Measurements from ENCODE around the gene XRRA1.

XRRA1 gene

DNA sequence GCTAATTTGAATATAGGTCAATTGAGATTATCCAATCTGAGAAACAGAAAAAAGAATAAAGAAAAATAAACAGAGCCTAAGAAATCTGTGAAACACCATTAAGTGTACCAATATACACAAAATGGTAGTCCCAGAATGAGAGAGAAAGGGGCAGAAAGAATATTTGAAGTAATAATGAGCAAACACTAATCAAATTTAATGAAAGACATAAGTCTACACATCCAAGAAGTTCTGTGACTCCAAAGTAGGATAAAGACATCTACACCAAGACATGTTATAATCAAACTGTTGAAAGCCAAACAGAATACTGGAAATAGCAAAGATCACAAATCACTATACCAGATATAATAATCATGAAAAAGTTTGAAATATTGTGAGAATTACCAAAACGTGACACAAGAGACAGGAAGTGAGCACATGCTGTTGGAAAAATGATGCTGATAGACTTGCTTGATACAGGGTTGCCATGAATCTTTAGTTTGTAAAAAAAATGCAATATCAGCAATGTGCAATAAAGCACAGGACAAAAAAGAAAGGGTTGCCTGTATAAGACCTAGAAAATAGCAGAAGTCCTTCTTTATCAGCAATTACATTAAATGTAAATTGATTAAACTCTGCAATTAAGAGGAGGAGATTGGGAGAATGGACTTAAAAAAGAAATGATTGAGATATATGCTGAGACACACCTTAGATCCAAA lies 124.5 kb downstream of the XRRA1 start:
- no peak for DNase-seq

DNA sequence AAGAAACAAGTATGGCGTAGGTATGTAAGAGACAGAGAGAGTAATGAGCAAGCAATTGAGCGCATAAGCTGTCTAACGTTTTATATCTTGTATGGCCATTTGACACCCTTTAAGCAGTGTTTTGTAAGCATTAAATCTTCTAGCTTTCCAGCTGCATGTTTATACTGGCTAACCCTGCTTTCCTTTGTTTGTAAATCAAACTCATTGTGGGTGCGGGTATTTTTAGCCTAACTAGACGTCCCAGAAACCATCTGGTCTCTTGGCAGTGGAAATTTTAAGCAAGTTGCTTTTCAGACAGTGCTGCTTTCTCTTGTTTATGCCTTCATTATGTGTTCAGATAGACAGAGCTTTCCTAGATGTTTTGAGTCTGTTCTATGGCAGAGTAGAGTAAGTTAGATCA lies 126.7 kb downstream of the XRRA1 start:
- no peak for DNase-seq

DNA sequence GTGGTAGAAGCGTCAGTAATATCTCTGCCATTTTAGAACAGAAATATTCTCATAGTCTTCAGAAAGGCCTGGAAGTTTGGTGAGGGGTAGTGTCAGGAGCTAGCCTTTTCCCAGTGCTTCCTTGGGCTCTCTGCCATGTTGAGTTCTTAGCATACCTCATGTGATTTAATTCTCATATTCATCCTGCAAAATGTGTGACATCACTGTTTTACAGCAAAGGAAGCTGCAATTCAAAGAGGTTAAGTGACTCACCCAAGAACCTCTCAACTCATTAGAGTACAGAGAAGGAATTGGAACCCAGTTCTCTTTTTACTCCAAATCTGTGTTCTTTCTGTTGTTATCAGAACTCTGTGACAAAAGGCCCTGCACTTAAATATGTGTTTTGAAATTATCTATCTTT lies 128.1 kb downstream of the XRRA1 start:
- DNase-seq, result peak; percentile 13

DNA sequence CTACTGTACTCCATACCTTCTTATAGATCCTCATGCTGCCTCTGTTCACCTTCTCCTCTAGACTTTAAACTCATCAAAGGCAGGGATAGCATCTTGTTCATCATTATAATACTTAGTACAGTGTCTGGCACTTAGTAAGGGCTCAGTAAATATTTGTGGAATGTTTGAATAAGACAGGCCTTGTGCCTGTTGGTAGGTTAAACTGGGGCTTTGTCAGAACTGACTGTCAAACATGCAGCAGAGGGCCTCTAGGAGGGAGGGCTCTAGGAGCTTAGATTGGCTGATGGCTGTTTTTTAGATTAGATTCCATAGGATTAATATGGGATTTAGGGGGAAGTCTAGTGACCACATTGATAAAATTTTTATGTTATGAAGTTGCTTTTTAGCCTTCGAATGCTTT lies 129.5 kb downstream of the XRRA1 start:
- DNase-seq, result no peak

DNA sequence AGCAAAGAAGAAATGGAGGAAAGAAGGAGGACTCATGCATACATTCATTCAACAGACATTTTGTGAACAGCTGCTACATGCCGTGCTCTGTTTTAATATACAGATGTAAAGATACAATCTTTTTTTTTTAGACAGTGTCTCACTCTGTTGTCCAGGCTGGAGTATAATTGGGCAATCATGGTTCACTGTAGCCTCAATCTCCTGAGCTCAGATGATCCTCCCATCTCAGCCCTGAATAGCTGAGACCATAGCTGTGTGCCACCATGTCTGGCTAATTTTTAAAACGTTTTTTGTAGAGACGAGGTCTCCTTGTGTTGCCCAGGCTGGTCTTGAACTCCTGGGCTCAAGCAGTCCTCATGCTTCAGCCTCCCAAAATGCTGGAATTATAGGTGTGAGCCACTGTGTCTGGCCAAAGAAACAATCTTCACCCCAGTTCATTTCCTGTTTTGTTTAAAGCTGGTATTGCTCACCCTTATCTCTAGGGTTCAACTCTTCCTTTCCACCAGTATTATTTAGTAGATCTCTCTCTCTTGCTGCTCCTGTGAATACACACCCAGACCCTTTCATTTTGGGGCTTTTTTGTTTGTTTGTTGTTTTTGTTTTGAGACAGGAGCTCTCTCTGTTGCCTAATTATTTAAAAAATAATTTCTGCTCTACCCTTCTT lies 130.5 kb downstream of the XRRA1 start:
- no peak for DNase-seq

DNA sequence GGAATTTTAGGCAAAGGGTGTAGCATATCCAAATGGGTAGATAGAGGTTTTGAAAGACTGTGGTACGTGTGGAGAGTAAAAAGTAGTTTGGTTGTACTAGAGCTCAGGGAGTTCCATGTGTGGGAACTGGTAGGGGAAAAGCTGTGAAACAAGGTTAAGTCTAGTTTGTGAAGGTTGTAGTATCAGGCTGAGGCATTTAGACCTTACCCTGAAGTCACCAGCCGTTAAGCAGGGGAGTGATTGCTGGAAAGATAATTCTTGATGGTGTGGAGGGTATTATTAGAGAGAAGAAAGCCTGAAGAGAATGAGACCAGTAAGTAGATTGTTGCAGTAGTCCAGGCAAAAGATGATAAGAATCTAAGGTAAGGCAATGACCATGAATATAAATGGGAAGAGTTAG lies 132.2 kb downstream of the XRRA1 start:
- DNase-seq, result no peak

DNA sequence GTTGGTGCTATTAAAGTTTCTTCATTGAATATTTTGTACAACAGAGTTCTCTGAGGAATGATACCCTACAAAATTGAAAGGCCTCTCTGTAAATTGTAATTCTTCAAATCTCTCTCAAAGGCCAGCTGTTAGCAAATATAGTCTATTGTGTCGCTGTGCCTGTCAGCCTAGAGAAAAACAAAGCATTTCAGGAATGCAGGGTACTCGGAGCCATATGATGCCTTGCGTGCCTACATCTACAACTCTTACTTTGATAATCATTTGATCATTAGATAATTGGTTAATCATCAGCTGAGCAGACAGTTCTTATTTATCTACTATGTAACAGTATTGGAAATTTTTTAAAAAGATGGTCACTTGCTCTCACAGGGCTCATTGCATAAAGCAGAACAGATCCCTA lies 132.9 kb downstream of the XRRA1 start:
- DNase-seq, result no peak

DNA sequence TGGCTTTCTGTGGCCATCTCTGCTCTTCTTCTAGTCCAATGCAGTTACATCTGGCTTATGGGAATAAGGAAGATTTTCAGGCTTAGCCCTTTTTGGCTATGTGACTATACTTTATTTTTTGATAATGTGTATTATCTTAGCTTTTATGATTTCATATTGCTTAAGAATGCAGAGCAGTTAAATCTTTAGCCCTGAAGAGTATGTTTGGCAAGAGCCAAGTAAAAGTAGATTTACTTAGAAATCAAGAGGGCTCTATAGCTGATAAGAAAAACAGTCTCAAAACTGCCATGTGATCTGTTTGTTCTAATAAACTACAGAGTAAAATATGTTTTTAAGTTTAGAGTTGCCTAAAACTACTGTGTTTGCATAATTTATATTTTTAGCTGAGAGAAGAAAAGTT lies 139.1 kb downstream of the XRRA1 start:
- no peak for DNase-seq

DNA sequence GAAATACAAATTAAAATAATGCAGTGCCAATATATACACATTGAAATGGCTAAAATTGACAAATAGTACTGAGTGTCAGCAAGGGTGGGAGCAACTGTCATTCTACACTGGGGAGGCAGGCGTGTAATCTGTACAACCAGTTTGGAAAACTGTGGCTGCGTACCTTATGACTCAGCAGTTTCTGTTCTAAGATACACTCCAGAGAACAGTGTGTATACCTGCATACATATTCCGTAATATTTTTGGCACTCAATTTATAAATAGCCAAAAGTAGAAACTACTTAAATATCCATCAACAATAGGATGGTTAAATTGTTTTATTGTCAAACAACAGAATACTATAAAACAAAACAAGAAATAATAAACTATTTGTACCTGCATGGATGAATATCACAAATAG lies 142.6 kb downstream of the XRRA1 start:
- no peak for DNase-seq

DNA sequence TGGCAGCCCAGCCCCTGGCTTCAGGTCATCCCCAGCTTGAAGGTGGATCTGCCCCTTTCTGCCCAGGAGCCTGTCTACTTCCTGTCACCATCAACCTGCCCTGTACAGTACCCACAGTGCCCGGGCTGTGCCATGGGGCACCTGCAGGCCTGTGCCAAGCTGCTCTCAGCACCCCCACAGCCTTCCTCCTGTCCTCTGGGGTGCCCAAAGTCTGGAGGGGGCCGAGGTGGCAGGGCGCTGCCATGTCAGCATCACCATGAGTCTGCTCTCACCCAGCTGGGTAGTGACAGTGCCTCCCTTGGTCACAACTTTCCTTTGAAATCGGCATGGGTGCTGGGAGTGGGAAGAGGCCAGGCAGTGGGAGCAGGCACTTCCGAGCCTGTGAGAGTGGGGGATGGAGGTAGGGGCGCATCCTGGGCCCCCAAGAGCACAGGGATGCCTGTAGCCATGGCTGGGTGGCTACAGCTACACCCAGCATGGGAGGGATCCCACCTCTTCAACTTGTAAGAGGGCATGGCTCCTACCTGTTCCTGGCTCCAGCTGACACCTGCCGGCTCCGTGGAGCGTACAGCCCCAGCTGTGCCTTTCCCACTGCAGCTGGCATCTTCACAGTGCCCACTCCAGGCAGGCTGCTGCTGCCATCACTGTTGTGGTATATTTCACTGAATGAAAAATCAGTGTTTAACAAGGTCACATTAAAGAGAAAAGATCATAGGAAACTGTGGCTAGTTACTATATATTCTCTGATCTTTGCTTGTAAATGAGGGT lies 157.4 kb downstream of the XRRA1 start:
- no peak for DNase-seq

Measured in eye (tissue), 1 donor.